ENCODE data around the gene CLDN24.

Gene CLDN24

GRCh38 chr4:183321079-183321478 is 1.1 kb downstream of the CLDN24 start:
- no peak for DNase-seq (ENCODE audit: low read depth)

- DNase-seq (ENCODE audit: low read depth), result no peak
These were observed 1.8 kb downstream of the CLDN24 start, which contains the start of gene CLDN22 for GRCh38 chr4:183320211-183321059. TSS of gene CLDN22 (minus strand) at chr4:183320276. CDS start at chr4:183320218, 58 bp downstream.

- DNase-seq (ENCODE audit: low read depth), result no peak
These were observed 3.6 kb downstream of the CLDN24 start for GRCh38 chr4:183318656-183319055.

GRCh38 chr4:183314806-183315205 is 7.4 kb downstream of the CLDN24 start:
- no peak for DNase-seq (ENCODE audit: low read depth)

- no peak for DNase-seq (ENCODE audit: low read depth)
These were observed 7.9 kb downstream of the CLDN24 start for GRCh38 chr4:183314336-183314735.

GRCh38 chr4:183312841-183313240 is 9.4 kb downstream of the CLDN24 start:
- DNase-seq (ENCODE audit: low read depth), result no peak

- no peak for DNase-seq (ENCODE audit: low read depth)
These were observed 15.4 kb downstream of the CLDN24 start for GRCh38 chr4:183306811-183307210.

GRCh38 chr4:183304538-183304937 is 17.7 kb downstream of the CLDN24 start:
- DNase-seq (ENCODE audit: low read depth), result no peak

GRCh38 chr4:183304067-183304466 is 18.2 kb downstream of the CLDN24 start:
- no peak for DNase-seq (ENCODE audit: low read depth)

GRCh38 chr4:183303301-183303700 is 18.9 kb downstream of the CLDN24 start:
- no peak for DNase-seq (ENCODE audit: low read depth)

- DNase-seq (ENCODE audit: low read depth), result no peak
These were observed 21.6 kb downstream of the CLDN24 start for GRCh38 chr4:183300655-183301054.

- DNase-seq (ENCODE audit: low read depth), result no peak
These were observed 22.2 kb downstream of the CLDN24 start for GRCh38 chr4:183300070-183300469.

GRCh38 chr4:183299464-183299863 is 22.8 kb downstream of the CLDN24 start:
- no peak for DNase-seq (ENCODE audit: low read depth)

- DNase-seq (ENCODE audit: low read depth), result no peak
These were observed 24.6 kb downstream of the CLDN24 start for GRCh38 chr4:183297675-183298074.

GRCh38 chr4:183295711-183296110 is 26.5 kb downstream of the CLDN24 start:
- no peak for DNase-seq (ENCODE audit: low read depth)

GRCh38 chr4:183291070-183291469 is 31.2 kb downstream of the CLDN24 start:
- DNase-seq (ENCODE audit: low read depth), result no peak

- no peak for DNase-seq (ENCODE audit: low read depth)
These were observed 32.5 kb downstream of the CLDN24 start for GRCh38 chr4:183289688-183290087.

GRCh38 chr4:183288955-183289354 is 33.3 kb downstream of the CLDN24 start:
- DNase-seq (ENCODE audit: low read depth), result no peak

- DNase-seq (ENCODE audit: low read depth), result no peak
These were observed 34.5 kb downstream of the CLDN24 start for GRCh38 chr4:183287677-183288076.

- no peak for DNase-seq (ENCODE audit: low read depth)
These were observed 34.9 kb downstream of the CLDN24 start for GRCh38 chr4:183287309-183287659.

GRCh38 chr4:183286590-183287308 is 35.5 kb downstream of the CLDN24 start:
- DNase-seq (ENCODE audit: low read depth), result no peak

GRCh38 chr4:183285886-183286285 is 36.3 kb downstream of the CLDN24 start:
- no peak for DNase-seq (ENCODE audit: low read depth)

- DNase-seq (ENCODE audit: low read depth), result no peak
These were observed 37.3 kb downstream of the CLDN24 start for GRCh38 chr4:183284965-183285364.

Data from HS-27A (cell line).